HuH-7.5 (cell line): ENCODE measurements around the gene SYNPO2.

ENCODE experiments used
- DNase-seq: peaks from one replicate; pipeline ENCODE4 v3.0.0; 2011; ENCODE audit warnings: low spot score

SYNPO2 gene

DNA sequence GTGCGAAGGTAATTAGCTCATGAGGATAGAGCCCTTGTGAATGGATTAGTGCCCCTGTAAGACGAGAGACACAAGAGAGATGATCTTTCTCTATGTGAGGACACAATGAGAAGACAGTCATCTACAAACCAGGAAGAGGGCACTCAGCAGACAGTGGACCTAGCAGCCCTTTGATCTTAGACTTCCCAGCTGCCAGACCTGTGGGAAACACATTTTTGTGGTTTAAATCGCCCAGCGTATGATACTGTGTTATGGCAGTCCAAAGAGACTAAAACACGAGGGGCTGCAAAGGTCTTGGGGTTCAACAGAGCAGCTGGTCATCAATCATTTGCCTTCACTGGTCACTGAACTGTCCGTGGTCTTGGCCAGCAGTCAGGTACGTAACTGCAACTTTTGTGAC is 9.2 kb upstream of the SYNPO2 start:
- DNase-seq, result no peak

GRCh38 chr4:118881512-118882146 is 7.0 kb upstream of the SYNPO2 start:
- DNase-seq, result no peak

DNA sequence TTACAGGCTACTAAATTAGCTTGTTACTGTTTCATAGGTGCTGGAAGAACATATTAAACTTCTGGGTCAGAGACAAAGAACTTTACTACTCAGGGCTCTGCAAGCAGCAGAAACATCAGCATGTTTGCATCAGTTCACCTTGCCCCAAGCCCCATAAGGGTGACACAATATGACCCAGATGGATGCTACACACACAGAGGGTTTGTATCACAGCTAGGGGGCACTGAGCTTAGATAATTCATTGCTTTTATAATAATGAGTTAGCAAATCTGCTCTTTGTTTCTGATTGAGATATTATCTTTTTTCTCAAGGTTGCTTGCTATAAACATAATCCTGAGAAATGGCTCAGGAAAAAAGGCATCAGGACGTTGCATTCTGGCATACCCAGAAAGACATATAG is 4.8 kb upstream of the SYNPO2 start:
- DNase-seq, result no peak

GRCh38 chr4:118884716-118885115 is 3.9 kb upstream of the SYNPO2 start:
- no peak for DNase-seq

GRCh38 chr4:118889312-118889691 is 648 bp downstream of the SYNPO2 start:
- no peak for DNase-seq

GRCh38 chr4:118894034-118894433 is 5.4 kb downstream of the SYNPO2 start:
- no peak for DNase-seq

DNA sequence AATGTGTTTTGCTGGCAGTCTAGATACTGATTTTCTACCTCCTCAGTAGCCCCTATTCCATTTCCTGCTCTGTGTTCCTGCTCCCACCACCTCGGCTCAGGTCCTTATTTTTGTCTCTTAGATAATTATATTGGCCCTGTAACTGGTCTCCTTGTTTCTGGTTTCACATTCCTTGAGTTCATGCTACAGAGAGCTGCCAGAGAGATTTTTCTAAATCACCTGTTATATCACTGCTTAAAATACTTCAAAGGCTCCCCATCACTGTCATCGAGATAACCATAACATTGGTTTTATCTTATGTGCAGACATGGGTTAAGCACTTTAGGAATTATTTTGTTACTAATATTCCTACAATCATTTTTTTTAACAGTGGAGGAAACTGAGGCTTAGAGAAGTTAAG is 9.6 kb downstream of the SYNPO2 start:
- DNase-seq, result no peak

DNA sequence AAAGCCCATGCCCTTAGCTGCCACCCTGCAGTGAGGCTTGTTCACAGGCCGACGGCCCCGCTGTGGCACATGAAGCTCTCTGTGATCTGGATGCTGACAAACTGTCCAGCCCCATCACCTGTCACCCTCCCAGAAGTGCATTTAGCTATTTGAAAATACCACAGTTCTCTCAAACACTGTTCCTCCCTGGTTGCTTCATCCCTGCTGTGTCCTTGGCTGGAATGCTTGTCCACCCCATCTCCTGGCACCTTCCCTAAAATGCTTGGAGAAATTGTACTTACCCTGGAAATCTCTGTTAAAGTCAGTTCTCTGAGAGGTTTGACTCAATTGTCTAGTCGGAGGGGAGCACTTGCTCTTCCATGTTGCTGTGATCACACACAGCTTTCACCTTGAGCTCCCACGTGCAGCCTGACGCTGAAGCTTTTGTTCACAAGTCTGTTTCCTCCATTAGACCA is 10.1 kb downstream of the SYNPO2 start:
- DNase-seq, result no peak

- no peak for DNase-seq
These were observed 15.8 kb downstream of the SYNPO2 start for GRCh38 chr4:118904418-118904817.

DNA sequence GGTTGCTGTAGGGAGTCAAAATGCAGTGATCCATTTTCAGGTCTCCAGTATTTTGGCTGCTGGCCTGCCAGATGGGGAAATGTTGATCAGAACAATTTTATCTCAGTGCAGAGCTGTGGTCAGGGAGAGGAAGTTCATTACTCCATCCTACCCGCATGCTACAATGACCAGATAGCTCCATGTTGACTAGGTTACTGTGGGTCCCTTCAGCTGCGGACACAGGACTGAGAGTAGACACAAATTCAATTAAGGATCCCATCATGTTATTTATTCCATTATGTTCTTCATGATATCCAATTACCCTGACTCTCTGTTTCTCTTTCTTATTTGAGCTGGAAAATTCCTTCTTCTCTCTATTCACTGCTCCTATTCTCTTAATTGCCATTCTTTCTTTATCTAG is 16.3 kb downstream of the SYNPO2 start:
- DNase-seq, result no peak

DNA sequence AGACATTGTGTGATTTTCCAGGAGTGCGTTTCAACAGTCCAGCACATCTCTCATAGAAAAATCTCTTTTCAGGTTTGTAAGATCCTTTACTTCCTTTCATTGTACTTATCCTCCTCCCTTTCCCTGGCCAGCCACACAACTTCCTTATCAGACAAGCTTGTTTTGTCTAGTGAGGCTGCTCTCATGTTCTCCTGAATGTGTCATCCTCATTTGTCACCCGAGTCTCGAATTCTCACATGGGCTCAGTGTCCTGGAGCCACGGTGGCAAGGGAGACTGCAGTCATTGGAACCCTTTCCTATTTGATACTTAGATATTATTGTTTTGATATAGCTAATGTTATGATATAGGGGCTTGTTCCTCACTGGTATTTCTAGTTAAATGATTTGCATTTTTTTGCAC is 16.9 kb downstream of the SYNPO2 start:
- no peak for DNase-seq

GRCh38 chr4:118909173-118909956 is 20.7 kb downstream of the SYNPO2 start:
- DNase-seq, result no peak

- DNase-seq, result no peak
These were observed 21.6 kb downstream of the SYNPO2 start for GRCh38 chr4:118910221-118910620.

DNA sequence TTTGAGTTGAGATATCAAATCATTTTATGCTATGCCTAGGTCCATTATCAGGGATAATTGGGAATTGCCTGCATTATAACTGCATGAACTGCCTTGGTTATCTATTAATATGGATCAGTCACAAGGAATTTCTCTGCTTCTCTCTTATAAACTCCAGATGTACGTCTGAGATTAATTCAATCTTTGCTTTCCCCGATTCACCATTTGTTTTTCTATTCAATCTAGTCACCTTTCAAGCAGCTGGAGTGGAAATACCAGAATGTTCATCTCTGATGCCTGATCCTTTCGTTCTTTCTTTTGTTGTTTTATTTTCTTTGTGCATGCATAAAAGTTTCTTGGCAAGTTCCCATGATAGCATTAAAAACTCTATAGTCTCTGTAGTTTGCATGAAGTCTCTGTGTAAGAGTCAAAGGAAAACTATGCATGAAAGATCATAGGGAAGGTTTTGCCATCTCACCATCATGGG is 22.6 kb downstream of the SYNPO2 start:
- DNase-seq, result no peak

GRCh38 chr4:118915468-118915867 is 26.8 kb downstream of the SYNPO2 start:
- DNase-seq, result no peak

DNA sequence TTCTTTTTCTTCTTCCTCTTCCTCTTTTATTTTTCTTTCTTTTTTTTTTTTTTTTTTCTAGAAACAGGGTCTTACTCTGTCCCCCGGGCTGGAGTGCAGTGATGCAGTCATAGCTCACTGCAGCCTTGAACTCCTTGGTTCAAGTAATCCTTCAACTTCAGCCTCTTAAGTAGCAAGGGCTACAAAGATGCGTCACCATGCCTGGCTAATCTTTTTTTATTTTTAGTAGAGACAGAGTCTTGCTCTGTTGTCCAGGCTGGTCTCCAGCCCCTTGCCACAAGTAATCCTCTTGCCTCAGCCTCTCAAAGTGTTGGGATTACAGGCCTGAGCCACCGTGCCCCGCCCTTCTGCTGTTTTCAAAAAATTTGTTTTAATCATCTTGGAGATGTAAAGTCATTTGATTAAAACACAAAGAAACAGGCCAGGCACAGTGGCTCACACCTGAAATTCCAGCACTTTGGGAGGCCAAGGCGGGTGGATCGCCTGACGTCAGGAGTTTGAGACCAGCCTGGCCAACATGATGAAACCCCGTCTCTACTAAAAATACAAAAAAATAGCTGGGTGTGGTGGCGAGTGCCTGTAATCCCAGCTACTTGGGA is 28.1 kb downstream of the SYNPO2 start:
- no peak for DNase-seq

DNA sequence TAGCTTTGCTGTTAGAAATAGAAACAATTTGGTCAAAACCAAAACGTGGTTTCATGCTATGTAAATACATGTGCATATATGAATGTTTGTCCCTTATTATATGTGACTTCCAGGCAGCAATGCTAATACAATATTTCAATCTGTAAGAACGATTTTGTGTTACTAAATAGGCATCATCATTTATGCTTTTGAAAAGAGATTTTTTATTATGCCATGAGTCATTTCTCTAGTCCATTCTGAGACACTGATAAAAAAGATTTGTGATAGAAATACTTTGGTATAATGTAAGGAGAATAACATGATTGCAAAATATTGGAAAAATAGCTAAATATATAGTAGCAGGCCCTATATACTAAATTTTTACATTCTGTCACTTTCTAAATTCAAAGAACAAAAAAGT is 28.9 kb downstream of the SYNPO2 start:
- no peak for DNase-seq

GRCh38 chr4:118918388-118918787 is 29.7 kb downstream of the SYNPO2 start:
- no peak for DNase-seq

GRCh38 chr4:118920247-118920646 is 31.6 kb downstream of the SYNPO2 start:
- no peak for DNase-seq

DNA sequence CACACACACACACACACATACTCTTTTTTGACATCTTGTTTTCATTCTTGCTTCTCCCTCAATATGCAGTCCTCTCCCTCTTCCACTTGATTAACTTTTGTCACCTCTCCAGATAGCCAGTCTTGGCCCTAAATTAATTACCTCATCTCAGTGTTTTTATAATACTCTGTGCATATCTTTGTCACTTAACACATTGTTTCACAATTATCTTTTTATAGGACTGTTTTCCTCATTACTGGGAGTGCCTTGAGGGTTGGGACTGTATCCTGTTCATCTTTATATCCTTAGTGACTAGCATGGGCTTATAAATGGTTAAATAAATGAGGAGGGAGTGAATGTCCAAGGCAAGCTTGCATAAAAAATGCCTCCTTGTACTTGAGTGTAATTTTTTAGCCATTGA is 33.1 kb downstream of the SYNPO2 start:
- no peak for DNase-seq

DNA sequence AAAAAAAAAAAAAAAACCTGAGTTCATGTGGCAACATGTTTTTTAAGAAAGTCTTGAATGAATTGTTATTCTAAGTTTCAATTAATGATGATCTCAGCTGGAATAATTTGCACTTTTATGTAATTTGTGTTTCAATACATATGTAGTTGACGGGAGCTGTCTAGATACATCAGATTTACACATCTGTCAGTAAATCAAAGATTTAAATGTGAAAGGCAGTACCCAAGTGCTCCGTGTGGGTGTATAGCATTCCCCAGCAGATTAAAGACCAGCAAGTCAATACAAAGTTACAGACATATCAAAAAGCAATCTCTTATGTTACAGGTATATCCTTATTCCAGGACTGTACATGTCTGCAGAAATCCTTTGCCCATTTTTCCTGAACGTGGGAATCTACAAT is 35.2 kb downstream of the SYNPO2 start:
- DNase-seq, result no peak

DNA sequence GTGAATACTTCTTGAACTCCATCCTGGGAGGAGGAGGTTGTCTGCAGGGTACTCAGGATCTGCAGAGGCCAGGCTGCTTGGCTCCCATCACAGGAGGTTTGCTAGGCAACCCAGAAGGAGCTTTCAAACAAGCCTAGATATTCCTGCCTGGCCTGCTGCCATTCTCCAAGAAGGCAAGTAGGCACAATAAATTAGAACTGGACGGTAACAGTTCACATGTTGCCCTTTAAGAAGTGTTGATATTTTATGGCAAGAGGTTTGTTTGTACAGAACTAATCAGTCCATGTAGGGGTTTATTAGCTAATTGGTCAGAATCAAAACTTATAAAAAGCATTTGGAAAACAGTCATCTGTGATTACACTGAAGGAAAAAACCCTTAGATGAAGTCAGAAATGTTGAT is 39.3 kb downstream of the SYNPO2 start:
- DNase-seq, result no peak

DNA sequence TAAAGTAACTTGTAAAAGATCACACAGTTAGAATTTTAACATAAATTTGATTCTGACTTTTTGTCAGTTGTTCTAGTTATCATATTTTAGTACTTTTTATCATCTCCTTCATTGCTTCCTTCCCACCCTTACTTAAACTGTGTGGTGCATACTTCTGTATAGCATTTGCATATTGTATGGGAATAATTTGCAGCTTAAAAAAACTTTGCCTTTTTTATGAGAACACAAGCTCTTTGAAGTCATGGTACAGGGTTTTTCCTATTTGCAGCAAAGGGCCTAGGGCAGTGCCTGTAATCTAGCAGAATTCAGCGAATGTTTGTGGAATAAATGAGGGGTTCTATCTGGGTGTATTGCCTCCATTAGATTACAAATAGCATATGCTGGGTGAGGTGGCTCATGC is 41.6 kb downstream of the SYNPO2 start:
- no peak for DNase-seq
